ENCODE measurements around the gene MS4A3.

- no peak for TF ChIP-seq EP300 (IDR thresholded peaks at IDR 0.05; ENCODE audit: borderline replicate concordance)
- no peak for TF ChIP-seq TCF12 (IDR thresholded peaks at IDR 0.05; ENCODE audit: low read depth)
- no peak for TF ChIP-seq MAX (IDR thresholded peaks at IDR 0.05)
Observed at GRCh38 chr11:60029015-60029632, 27.3 kb upstream of the MS4A3 start.
